ENCODE data around the gene CLDN24. TPM values are rescaled to one million over a fixed set of nuclear protein-coding genes. Genes with fewer than 3 reads are reported as not detected.

Gene CLDN24
- total RNA-seq, 1 experiment from 2014 or later, result not detected

- no peaks in the 10 kb centered on the region for H4K20me1 ChIP-seq (ENCODE audit: insufficient read depth)
- H3K9me2 ChIP-seq (ENCODE audit: insufficient read depth), result no peaks in the 10 kb centered on the region
- no peak for DNase-seq (ENCODE audit: low read depth, low spot score)
- BruUV-seq (replicated peaks), result no TSS peak
- ChIA-PET POLR2A (no interaction called here), RAD21 (ENCODE audit: low non-redundant PET in 1 of 2, low total read pairs in 2 of 2, uncharacterized antibody in 2 of 2, unreplicated experiment in 2 of 2) (no interaction called here), CTCF (no interaction called here)
- no peak for ATAC-seq
- H3K9ac ChIP-seq (ENCODE audit: low read length), result no peak overlapping the region
- H3K9me3 ChIP-seq (ENCODE audit: control insufficient read depth in 1 of 2, insufficient read depth in 1 of 2, low read depth in 1 of 2, low read length in 2 of 2), result peaks cover 0 to 7% of the 10 kb centered on the region in 2 experiments; a peak in 1 of 4 replicates
- H3K79me2 ChIP-seq (ENCODE audit: insufficient read depth, low read length), result no peaks in the 10 kb centered on the region
- H3K36me3 ChIP-seq (ENCODE audit: control insufficient read depth in 1 of 2, insufficient read depth in 2 of 2, low read length in 2 of 2), result no peaks in the 10 kb centered on the region
- peaks cover 8 to 26% of the 10 kb centered on the region in 2 experiments; a peak in 3 of 4 replicates for H3K4me1 ChIP-seq (ENCODE audit: control insufficient read depth in 1 of 2, insufficient read depth in 2 of 2, low read length in 2 of 2)
- no peaks in the 10 kb centered on the region for H3K27me3 ChIP-seq (ENCODE audit: insufficient read depth, low read length)
- no peak overlapping the region for H3K4me3 ChIP-seq (replicated peaks in 1 of 2; ENCODE audit: low read depth in 1 of 2, low read length in 2 of 2)
- no peak overlapping the region for H3K4me2 ChIP-seq (ENCODE audit: low read length)
- no peak for TF ChIP-seq EZH2phosphoT487 (IDR thresholded peaks at IDR 0.05; ENCODE audit: borderline replicate concordance)
- no peak for TF ChIP-seq YY1 (IDR thresholded peaks at IDR 0.05; ENCODE audit: extremely low read depth, insufficient replicate concordance, low read depth, low read length)
- TF ChIP-seq CEBPB (IDR thresholded peaks at IDR 0.05; ENCODE audit: low read depth), result no peak
- no peak for TF ChIP-seq EGR1 (IDR thresholded peaks at IDR 0.05; ENCODE audit: low read depth)
- no peak for TF ChIP-seq MAX (IDR thresholded peaks at IDR 0.05)
- TF ChIP-seq POLR2A (IDR thresholded peaks at IDR 0.05; ENCODE audit: borderline replicate concordance, extremely low read depth, insufficient read depth, insufficient read length), result no peak
- no peak for TF ChIP-seq FOSL1 (IDR thresholded peaks at IDR 0.05; ENCODE audit: low read depth)
- no peak for TF ChIP-seq CTCF (IDR thresholded peaks at IDR 0.05 in 2 of 3, conservative IDR thresholded peaks at IDR 0.05 in 1 of 3; ENCODE audit: borderline replicate concordance in 1 of 3, insufficient read depth in 1 of 3, low read depth in 2 of 3, low read length in 2 of 3)
- no peak for TF ChIP-seq ATF3 (IDR thresholded peaks at IDR 0.05)
- no peak for TF ChIP-seq ZBTB33 (IDR thresholded peaks at IDR 0.05; ENCODE audit: extremely low read depth, insufficient replicate concordance, low read length)
- no peak overlapping the region for H3K27ac ChIP-seq (ENCODE audit: low read depth, low read length)
- no peak overlapping the region for H2AFZ ChIP-seq (ENCODE audit: low read depth, low read length, poor library complexity, severe bottlenecking)
- intact Hi-C loops (cut with micrococcal nuclease), result no loop called here
Observed at GRCh38 chr4:183329244-183329643, 7.0 kb upstream of the CLDN24 start.
